Astrocyte (in vitro differentiated cells and primary cell): Measurements from ENCODE around the gene EML5. TPM values are rescaled to one million over a fixed set of nuclear protein-coding genes. Genes with fewer than 3 reads are reported as not detected.
"Not testable (repeated sequence)": the region's sequence is repeated elsewhere in the genome, so short reads cannot be mapped to it uniquely, and the experiment has no call there.

Source experiments
- DNase-seq: peaks from one replicate; pipeline ENCODE4 v3.0.0-alpha.2; 2010; ENCODE audit warnings: low read depth
- FAIRE-seq: peaks from 2 replicates; lab custom pipeline; 2011; peaks lifted over from hg19 to GRCh38; lab: Jason Lieb, UNC
- H2AFZ ChIP-seq: 2 replicates; pipeline ENCODE4 v1.6.0; 2012; ENCODE audit warnings: low read depth, low read length, inconsistent platforms
- H3K27ac ChIP-seq: 2 replicates; pipeline ENCODE4 v1.5.1; 2011; ENCODE audit warnings: low read depth, low read length, inconsistent platforms
- H3K27me3 ChIP-seq: 2 replicates; pipeline ENCODE4 v1.6.0; 2011; ENCODE audit warnings: low read length, inconsistent platforms; ENCODE audit not compliant: insufficient read depth
- H3K36me3 ChIP-seq: 2 replicates; pipeline ENCODE4 v1.5.1; 2011; ENCODE audit warnings: low read length, inconsistent platforms; ENCODE audit not compliant: insufficient read depth
- H3K4me1 ChIP-seq: 2 replicates; pipeline ENCODE4 v1.5.1; 2011; ENCODE audit warnings: low read length, inconsistent platforms; ENCODE audit not compliant: insufficient read depth
- H3K4me2 ChIP-seq: 2 replicates; pipeline ENCODE4 v1.6.0; 2012; ENCODE audit warnings: low read length, inconsistent platforms
- H3K4me3 ChIP-seq: 2 replicates; pipeline ENCODE4 v1.5.1; 2011; ENCODE audit warnings: low read depth, mild to moderate bottlenecking, low read length, inconsistent platforms; ENCODE audit not compliant: insufficient read depth
- H3K79me2 ChIP-seq: 2 replicates; pipeline ENCODE4 v1.6.0; 2012; ENCODE audit warnings: mild to moderate bottlenecking, low read length, inconsistent platforms; ENCODE audit not compliant: insufficient read depth
- H3K9ac ChIP-seq: 2 replicates; pipeline ENCODE4 v1.6.0; 2012; ENCODE audit warnings: mild to moderate bottlenecking, low read length, inconsistent platforms
- H3K9me3 ChIP-seq: 2 replicates; pipeline ENCODE4 v1.5.1; 2012; ENCODE audit warnings: low read depth, mild to moderate bottlenecking, low read length, inconsistent platforms; ENCODE audit not compliant: insufficient read depth
- H4K20me1 ChIP-seq: 2 replicates; pipeline ENCODE4 v1.6.0; 2012; ENCODE audit warnings: low read length, inconsistent platforms; ENCODE audit not compliant: insufficient read depth
- H3K27ac Mint-ChIP-seq: one replicate; pipeline ENCODE4 v1.8.0; 2021; ENCODE audit warnings: mild to moderate bottlenecking, mixed read lengths; ENCODE audit not compliant: unreplicated experiment
- H3K27me3 Mint-ChIP-seq: one replicate; pipeline ENCODE4 v1.8.0; 2021; ENCODE audit warnings: low read depth, mixed read lengths; ENCODE audit not compliant: unreplicated experiment
- H3K36me3 Mint-ChIP-seq: one replicate; pipeline ENCODE4 v1.8.0; 2021; ENCODE audit warnings: low read depth, mixed read lengths; ENCODE audit not compliant: unreplicated experiment
- H3K4me1 Mint-ChIP-seq: one replicate; pipeline ENCODE4 v1.8.0; 2021; ENCODE audit warnings: low read depth, mixed read lengths; ENCODE audit not compliant: unreplicated experiment
- H3K4me3 Mint-ChIP-seq: one replicate; pipeline ENCODE4 v1.8.0; 2021; ENCODE audit warnings: mild to moderate bottlenecking, moderate library complexity, mixed read lengths; ENCODE audit not compliant: unreplicated experiment
- H3K9me3 Mint-ChIP-seq: one replicate; pipeline ENCODE4 v1.8.0; 2021; ENCODE audit warnings: mild to moderate bottlenecking, mixed read lengths; ENCODE audit not compliant: unreplicated experiment
- CTCF ChIP-seq: IDR thresholded peaks from 2 replicates; pipeline ENCODE4 v1.5.1; 2011; ENCODE audit warnings: low read depth, mild to moderate bottlenecking, inconsistent platforms, low read length, moderate library complexity; ENCODE audit not compliant: insufficient read depth
- EZH2 ChIP-seq: IDR thresholded peaks from 2 replicates; pipeline ENCODE4 v1.6.1; 2012; ENCODE audit warnings: mild to moderate bottlenecking, low read length, inconsistent platforms; ENCODE audit not compliant: insufficient read depth
- total RNA-seq: library from RNA; stranded (reverse); gene quantifications from 2 replicates; pipeline ENCODE4 v1.2.1, GENCODE V29; 2021

Gene EML5
- total RNA-seq, 1 donor from 2014 or later: 0.05 TPM

GRCh38 chr14:88821888-88822287 is 29.1 kb upstream of the EML5 start:
- H3K27me3 ChIP-seq: no peaks in the 10 kb centered on the region
- H3K36me3 Mint-ChIP-seq: no peaks in the 10 kb centered on the region
- no peak overlapping the region for H3K27ac Mint-ChIP-seq
- H3K4me1 ChIP-seq: peaks cover 7% of the 10 kb centered on the region
- H3K27ac ChIP-seq: no peak overlapping the region
- H3K4me1 Mint-ChIP-seq: peaks cover 5% of the 10 kb centered on the region
- peaks cover 12% of the 10 kb centered on the region for H3K27me3 Mint-ChIP-seq
- no peaks in the 10 kb centered on the region for H3K9me3 ChIP-seq
- H3K4me3 ChIP-seq: no peak overlapping the region
- no peak overlapping the region for H3K4me2 ChIP-seq
- H2AFZ ChIP-seq: no peak overlapping the region
- H4K20me1 ChIP-seq: no peaks in the 10 kb centered on the region
- H3K9me3 Mint-ChIP-seq: no peaks in the 10 kb centered on the region
- peaks cover 7% of the 10 kb centered on the region for H3K79me2 ChIP-seq
- TF ChIP-seq CTCF (no peak), EZH2 (no peak)
- no peak overlapping the region for H3K4me3 Mint-ChIP-seq
- H3K36me3 ChIP-seq: no peaks in the 10 kb centered on the region
- DNase-seq (no peak), FAIRE-seq (no peak)
- H3K9ac ChIP-seq: no peak overlapping the region

GRCh38 chr14:88821378-88821777 is 28.6 kb upstream of the EML5 start:
- Mint-ChIP-seq H3K4me3 (no peak overlapping the region), H3K9me3 (no peaks in the 10 kb centered on the region), H3K27ac (no peak overlapping the region), H3K4me1 (peaks cover 5% of the 10 kb centered on the region), H3K27me3 (peaks cover 12% of the 10 kb centered on the region), H3K36me3 (no peaks in the 10 kb centered on the region)
- Histone ChIP-seq H2AFZ (no peak overlapping the region), H3K27me3 (no peaks in the 10 kb centered on the region), H3K27ac (no peak overlapping the region), H3K4me2 (no peak overlapping the region), H3K9ac (no peak overlapping the region), H3K4me3 (no peak overlapping the region), H3K4me1 (peaks cover 7% of the 10 kb centered on the region), H4K20me1 (no peaks in the 10 kb centered on the region), H3K79me2 (peaks cover 7% of the 10 kb centered on the region), H3K36me3 (no peaks in the 10 kb centered on the region), H3K9me3 (no peaks in the 10 kb centered on the region)
- DNase-seq: no peak
- FAIRE-seq: no peak
- TF ChIP-seq CTCF (no peak), EZH2 (no peak)

- not testable (repeated sequence) for H3K27ac Mint-ChIP-seq, H3K4me3 Mint-ChIP-seq, H3K4me3 ChIP-seq, FAIRE-seq, H3K9ac ChIP-seq, H3K36me3 Mint-ChIP-seq, H3K27ac ChIP-seq, H3K9me3 Mint-ChIP-seq, H2AFZ ChIP-seq, DNase-seq, H3K4me1 Mint-ChIP-seq, H3K79me2 ChIP-seq, H3K4me2 ChIP-seq, H3K36me3 ChIP-seq, H3K9me3 ChIP-seq, H3K4me1 ChIP-seq, H4K20me1 ChIP-seq, H3K27me3 ChIP-seq
- peaks cover 12% of the 10 kb centered on the region for H3K27me3 Mint-ChIP-seq
Measured at GRCh38 chr14:88819674-88820073, 26.9 kb upstream of the EML5 start.
